GM12872 (cell line): ENCODE data around the gene RITA1.

Experiments
- TF ChIP-seq, protein P1 (sequence below): IDR thresholded peaks from 3 replicates; pipeline ENCODE4 v1.5.1; 2011; ENCODE audit warnings: low read depth, mild to moderate bottlenecking, low read length, moderate library complexity; ENCODE audit not compliant: insufficient read depth

The RITA1 gene

GRCh38 chr12:113224955-113225354, 39.4 kb downstream of the RITA1 start:
- TF ChIP-seq, protein P1, sequence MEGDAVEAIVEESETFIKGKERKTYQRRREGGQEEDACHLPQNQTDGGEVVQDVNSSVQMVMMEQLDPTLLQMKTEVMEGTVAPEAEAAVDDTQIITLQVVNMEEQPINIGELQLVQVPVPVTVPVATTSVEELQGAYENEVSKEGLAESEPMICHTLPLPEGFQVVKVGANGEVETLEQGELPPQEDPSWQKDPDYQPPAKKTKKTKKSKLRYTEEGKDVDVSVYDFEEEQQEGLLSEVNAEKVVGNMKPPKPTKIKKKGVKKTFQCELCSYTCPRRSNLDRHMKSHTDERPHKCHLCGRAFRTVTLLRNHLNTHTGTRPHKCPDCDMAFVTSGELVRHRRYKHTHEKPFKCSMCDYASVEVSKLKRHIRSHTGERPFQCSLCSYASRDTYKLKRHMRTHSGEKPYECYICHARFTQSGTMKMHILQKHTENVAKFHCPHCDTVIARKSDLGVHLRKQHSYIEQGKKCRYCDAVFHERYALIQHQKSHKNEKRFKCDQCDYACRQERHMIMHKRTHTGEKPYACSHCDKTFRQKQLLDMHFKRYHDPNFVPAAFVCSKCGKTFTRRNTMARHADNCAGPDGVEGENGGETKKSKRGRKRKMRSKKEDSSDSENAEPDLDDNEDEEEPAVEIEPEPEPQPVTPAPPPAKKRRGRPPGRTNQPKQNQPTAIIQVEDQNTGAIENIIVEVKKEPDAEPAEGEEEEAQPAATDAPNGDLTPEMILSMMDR: no peak

DNA sequence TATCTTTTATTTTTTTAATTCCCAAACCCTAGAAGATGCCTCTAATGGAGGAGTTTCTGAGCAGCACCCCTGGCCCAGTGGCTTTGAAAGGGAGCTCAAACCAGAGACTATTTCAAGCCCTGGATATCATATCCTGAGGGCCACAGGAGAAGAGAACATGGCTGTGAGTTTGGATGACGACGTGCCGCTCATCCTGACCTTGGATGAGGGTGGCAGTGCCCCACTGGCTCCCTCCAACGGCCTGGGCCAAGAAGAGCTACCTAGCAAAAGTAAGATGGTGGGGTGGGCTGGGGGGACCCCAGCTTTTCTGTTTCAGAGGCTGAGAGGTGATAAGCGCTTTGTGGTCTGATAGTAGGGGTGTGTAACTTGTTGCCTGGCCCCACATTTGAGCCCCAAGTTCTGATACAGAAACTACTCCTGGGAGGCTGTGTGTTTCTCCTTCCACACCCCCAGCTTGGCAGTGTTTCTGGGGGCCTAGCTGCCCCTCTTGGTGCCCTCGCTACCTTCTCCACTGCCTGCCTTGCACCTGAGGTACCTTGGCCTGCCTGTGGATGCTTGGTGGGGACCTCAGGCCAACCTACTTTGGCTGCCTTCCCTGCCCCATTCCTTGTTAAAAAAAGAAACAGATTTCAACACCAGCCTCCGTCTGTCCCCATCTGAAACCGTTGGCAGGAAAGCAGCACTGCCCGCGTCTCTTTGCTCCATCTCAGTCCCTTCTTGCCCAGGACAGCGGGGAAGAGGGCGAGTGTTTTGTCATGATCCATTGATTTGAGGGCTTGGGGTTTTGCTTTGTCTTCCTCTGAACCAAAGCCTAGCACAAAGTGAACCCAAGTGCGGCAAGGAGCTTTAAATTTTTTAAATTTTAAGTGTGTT, 41.4 kb downstream of the RITA1 start:
- TF ChIP-seq, protein P1: no peak

DNA sequence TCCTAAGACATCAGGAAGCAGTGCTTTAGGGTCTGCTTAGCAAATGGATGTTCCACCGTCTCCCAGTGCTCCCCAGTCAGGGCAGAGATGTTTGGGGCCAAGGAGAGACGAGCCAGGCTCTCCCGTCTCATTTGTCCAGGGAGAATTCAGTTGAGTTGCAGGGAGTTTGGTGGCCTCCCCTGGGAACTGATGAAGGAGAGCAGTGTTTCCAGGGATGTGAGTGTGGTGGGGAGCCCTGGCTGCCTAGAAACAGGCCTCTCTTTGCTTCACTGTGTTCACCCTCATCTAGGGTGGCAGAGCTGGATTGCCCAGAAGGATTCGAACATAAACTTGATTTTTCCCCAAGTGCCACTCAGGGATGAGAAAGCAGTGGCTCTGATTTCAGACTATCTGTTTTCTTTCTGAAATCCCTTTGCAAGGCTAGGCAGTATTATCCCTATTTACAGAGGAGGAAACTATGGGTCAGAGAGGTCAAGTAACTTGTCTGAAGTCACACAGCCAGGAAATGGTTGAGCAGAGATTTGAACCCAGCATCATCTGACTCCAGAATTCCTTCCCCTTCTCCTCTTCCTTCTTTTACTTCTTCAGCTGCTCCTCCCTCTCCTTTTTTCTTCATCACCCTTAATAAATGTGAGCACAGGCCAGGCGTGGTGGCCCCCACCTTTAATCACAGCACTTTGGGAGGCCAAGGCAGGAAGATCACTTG, 42.3 kb downstream of the RITA1 start:
- TF ChIP-seq, protein P1: no peak

GRCh38 chr12:113228394-113229028, 43.0 kb downstream of the RITA1 start:
- TF ChIP-seq, protein P1: no peak

- TF ChIP-seq, protein P1: no peak
Observed at GRCh38 chr12:113230315-113231234, 45.1 kb downstream of the RITA1 start.

- TF ChIP-seq, protein P1: no peak
Observed at GRCh38 chr12:113231235-113232088, 45.9 kb downstream of the RITA1 start.
